Stimulated activated CD8-positive, alpha-beta memory T cell treated with anti-CD3 and anti-CD28 coated beads, Interleukin-2, amount 100 ng/mL, for 48 hours (primary cell): ENCODE measurements around the gene WDSUB1.

Experiments used
- DNase-seq, 2 donors: peaks; one replicate each; pipeline ENCODE4 v3.0.0-alpha.2; 2020; ENCODE audit warnings: low read depth in 2 of 2

WDSUB1 gene

DNA sequence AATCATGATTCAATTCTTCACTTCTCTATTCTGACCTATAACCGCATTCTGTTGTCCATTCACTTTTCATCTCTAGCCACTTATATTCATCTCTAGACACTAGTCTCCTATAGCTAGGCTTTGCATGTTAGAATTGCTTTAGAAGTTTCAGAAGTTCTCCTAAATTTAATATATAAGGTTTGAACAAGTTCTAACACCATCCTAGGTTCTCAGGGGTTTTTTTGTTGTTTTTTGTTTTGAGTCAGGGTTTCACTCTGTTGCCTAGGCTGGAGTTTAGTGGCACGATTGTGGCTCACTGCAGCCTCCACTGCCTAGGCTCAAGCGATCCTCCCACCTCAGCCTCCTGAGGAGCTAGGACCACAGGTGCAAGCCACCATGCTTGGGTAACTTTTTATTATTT lies 19.9 kb downstream of the WDSUB1 start:
- DNase-seq = no peak

GRCh38 chr2:159265171-159265576 lies 21.3 kb downstream of the WDSUB1 start:
- no peak for DNase-seq

DNA sequence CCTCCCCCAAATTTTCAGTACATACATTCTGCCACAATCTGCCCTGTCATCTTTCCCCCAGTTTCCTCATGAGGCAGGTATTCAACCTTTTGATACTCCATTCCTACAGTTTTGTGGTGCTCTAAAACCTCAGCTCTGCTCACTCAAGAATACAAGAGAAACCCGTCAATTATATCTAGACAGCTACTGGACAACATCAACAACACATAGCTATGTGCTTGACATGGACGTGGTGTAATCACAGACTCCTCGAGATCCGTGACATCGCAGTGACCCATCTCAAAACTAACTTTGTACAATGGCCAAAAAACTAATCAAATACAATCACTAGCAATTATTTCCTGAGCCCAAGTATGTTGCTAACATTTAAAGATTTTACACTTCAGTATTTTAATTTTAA lies 23.6 kb downstream of the WDSUB1 start:
- no peak for DNase-seq

- no peak for DNase-seq
These were observed 24.3 kb downstream of the WDSUB1 start for GRCh38 chr2:159262226-159262625.

DNA sequence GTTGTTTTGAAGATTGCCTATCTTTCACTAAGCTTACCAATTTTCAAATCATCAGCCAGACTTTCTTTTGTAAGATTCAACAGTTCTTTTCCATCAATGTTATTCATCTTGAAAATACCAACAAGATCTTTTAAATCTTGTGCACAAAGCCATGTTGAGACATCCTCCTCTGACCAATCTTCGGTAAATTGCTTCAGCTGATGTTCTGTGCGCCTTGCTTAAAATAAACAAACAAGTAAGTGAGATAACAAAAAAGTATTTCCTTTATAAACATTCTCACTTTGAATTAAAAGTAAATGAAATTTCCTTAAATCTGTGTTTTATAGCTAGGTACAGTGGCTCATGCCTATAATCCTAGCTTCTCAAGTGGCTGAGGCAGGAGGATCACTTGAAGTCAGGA lies 30.3 kb downstream of the WDSUB1 start:
- DNase-seq = no peak

- no peak for DNase-seq
These were observed 33.6 kb downstream of the WDSUB1 start for GRCh38 chr2:159252905-159253304.

- DNase-seq = no peak
These were observed 35.0 kb downstream of the WDSUB1 start for GRCh38 chr2:159251296-159252173.

DNA sequence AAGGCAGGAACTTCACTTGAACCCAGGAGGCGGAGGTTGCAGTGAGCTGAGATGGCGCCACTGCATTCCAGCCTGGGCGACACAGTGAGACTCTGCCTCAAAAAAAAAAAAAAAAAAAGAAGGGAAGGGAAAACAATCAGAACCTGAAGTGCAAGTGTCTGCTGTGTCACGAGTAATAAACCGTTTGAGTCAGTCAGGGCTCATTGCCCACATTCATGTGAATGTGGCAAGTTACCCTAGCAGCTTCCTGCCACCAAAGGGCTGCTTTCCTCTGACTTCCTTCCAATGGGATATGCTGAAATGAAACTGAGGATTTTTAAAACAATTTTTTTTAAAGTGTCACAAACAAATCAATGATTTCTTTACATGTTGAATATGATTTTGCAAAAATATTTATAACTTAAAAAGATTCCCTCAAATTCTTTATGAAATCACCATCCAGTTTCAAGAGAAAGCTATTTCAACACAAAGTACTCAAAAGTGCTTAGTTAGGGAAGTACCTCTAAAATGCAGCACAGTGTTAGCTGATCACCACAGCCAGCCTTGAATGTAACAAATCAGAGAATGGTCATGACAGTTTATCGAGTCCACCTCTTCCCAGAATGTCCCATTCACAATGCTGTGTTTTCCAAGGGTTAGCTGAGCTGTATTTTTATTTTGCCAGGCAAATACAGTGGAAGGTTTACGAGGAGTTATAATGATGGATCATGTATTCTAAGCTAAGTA lies 36.4 kb downstream of the WDSUB1 start:
- no peak for DNase-seq

- DNase-seq = no peak
These were observed 40.0 kb downstream of the WDSUB1 start for GRCh38 chr2:159246325-159246988.

DNA sequence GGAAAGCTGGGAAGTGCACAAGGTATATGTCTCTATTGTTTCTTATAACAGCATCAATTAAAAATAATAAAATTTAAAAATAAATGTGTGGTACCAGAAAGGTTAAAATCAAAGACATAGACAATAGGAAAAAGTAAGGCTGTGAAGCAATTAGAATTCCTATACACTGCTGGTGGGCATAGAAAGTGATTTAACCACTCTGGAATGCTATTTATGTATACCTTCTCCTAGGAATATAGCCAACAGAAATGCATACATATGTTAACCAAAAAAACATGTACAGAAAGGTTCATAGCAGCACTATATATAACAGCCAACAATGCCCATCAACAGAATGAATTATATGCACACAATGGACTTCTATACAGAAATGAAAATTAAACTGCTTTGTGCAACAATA lies 43.0 kb downstream of the WDSUB1 start:
- DNase-seq = no peak

- DNase-seq = no peak
These were observed 51.6 kb downstream of the WDSUB1 start for GRCh38 chr2:159234868-159235267.

DNA sequence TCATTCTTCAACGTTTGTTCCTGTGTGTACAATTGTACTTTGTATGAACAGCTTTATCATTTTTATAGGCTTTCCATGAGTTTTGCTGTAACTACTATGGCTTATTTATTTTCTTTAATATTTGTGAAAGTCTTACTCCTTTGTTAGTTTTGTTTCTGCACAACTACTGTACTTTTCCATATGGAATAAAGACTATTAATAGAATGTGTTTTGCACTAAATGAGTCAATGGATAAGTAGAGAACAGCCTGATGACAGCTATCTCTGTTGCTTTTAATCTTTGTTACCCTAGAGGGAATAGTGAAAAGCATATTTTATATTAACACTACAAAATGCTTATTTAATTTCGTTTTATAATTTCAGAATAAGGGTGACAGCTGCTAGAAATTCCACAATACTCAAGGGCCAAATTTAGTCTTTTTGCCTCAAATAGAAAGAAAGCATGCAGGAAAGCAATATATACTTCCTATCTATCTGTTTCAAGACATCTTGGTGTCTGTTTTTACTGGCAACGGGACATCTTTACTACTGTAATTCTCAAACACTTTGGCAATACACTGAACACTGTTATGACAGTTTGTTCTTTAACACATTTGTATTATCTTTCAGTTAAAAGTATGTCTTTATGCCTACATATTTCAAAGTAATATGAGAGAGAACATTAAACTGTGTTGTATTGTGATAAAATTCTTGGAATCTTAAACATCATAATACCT lies 53.9 kb downstream of the WDSUB1 start:
- no peak for DNase-seq

GRCh38 chr2:159230145-159230877 lies 56.2 kb downstream of the WDSUB1 start:
- no peak for DNase-seq

DNA sequence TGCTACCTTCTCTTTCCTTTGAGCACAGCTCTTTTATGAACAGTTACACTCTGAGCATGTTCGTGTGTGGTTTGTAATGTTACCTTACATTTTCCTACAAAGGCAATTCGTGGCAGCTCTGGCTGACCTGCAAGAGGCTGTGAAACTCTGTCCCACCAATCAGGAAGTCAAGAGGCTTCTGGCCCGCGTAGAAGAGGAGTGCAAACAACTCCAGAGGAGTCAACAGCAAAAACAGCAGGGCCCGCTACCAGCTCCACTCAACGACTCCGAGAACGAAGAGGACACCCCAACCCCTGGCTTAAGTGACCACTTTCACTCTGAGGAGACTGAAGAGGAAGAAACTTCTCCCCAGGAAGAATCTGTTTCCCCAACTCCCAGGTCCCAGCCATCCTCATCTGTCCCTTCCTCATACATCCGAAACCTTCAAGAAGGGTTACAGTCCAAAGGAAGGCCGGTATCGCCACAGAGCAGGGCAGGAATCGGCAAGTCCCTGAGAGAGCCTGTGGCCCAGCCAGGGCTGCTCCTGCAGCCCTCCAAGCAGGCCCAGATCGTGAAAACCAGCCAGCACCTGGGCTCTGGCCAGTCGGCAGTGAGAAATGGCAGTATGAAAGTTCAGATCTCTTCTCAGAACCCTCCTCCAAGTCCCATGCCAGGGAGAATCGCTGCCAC lies 56.9 kb downstream of the WDSUB1 start:
- no peak for DNase-seq

- no peak for DNase-seq
These were observed 58.4 kb downstream of the WDSUB1 start for GRCh38 chr2:159228081-159228581.

DNA sequence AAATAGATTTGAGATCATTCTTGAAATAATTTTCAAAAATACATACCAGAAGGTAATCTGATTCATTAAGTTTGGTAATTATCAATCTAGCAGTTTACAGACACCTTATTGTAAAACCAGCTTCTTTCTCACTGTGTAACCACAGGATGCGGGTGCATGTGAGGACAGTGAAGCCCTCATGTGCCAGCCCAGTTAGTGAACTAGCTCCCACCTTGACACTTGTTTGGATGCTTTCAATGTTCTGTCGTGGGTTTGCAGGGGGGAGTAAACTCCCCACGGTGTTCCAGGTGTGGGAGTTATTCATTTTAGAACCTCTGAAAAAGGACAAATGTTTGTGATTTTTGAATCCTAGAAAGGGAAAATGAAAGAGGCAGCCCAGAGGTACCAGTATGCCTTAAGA lies 59.0 kb downstream of the WDSUB1 start:
- no peak for DNase-seq

GRCh38 chr2:159226608-159227385 lies 59.7 kb downstream of the WDSUB1 start:
- no peak for DNase-seq

DNA sequence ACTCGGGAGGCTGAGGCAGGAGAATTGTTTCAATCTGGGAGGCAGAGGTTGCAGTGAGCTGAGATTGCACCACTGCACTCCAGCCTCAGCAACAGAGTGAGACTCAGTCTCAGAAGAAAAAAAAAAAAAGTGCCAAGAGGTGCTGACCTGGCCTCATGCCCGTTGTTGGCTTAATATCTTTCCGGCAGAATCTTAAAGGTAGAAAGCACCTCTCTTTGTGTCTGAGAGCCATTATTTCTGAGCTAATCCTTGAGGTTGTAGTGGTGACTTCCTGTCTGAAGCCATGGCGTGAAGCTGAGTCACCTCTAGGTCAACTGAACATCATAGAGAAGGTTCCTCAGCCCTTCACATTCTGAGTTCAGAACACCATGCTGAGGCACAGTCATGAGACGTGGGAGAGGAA lies 60.4 kb downstream of the WDSUB1 start:
- no peak for DNase-seq
